ENCODE data around the gene PPP1R37. TPM values are rescaled to one million over a fixed set of nuclear protein-coding genes. Genes with fewer than 3 reads are reported as not detected.
A peak's percentile ranks its signal among the peaks of the same experiment; 100 is the strongest.

The PPP1R37 gene
- total and polyA plus RNA-seq, 2 of the 13 experiments (the other 11 are each of a cell fraction or from before 2014, with no cell fraction given), result 9.0 to 14.3 TPM

DNA sequence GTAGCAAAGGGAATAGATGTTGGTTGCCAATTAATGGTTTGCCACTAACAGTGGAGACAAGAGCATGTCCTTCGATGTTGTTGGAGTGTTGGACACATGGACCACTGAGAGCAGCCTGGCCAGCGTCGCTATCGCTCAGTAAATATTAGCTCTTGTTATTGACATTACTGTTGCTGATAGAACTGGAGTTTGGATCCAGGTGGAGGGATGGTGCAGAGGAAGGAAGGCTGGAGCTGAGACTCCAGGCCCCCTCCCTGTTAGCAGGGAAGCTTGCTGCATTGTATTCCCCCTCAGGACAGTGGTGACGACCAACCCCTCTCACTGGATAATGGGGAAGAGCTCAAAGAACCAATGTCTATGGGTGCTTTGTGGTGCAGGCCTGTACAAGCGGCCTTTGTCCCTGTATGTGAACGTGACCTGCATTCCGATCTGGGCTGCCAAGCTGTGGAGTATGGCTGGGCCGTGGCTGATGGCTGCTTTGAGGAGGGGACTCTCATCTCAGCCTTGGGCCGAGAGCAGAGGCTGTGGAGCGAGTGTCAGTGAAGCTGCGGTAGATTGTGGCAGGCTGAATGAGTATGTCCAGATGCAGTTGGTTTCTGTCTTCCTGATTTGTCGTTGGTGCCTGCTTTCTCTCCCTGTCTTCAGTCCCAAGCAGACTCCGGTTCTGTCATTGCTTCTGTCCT is 47.2 kb upstream of the PPP1R37 start (continued):
- TF ChIP-seq ZNF605 (CRISPR knock-in tag; IDR thresholded peaks at IDR 0.05), result peak; percentile 73; the same call in 1 of the 2 replicates
- TF ChIP-seq NR3C1 (CRISPR knock-in tag; IDR thresholded peaks at IDR 0.05), result no peak
- no peak for TF ChIP-seq CSRNP2 (CRISPR knock-in tag; conservative IDR thresholded peaks at IDR 0.05; ENCODE audit: low read depth)
- TF ChIP-seq MTF2 (CRISPR knock-in tag; IDR thresholded peaks at IDR 0.05; ENCODE audit: borderline replicate concordance), result 0 out of 2 replicates have a peak, but pooled peaks have one; percentile 47
- TF ChIP-seq, protein P1, sequence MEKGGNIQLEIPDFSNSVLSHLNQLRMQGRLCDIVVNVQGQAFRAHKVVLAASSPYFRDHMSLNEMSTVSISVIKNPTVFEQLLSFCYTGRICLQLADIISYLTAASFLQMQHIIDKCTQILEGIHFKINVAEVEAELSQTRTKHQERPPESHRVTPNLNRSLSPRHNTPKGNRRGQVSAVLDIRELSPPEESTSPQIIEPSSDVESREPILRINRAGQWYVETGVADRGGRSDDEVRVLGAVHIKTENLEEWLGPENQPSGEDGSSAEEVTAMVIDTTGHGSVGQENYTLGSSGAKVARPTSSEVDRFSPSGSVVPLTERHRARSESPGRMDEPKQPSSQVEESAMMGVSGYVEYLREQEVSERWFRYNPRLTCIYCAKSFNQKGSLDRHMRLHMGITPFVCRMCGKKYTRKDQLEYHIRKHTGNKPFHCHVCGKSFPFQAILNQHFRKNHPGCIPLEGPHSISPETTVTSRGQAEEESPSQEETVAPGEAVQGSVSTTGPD (CRISPR knock-in tag; IDR thresholded peaks at IDR 0.05), result 0 out of 2 replicates have a peak, but pooled peaks have one; percentile 15
- TF ChIP-seq ZNF501 (CRISPR knock-in tag; IDR thresholded peaks at IDR 0.05), result peak; percentile 22; the same call in 1 of the 2 replicates
- no peak for TF ChIP-seq SETDB1 (CRISPR knock-in tag; IDR thresholded peaks at IDR 0.05; ENCODE audit: borderline replicate concordance)
- TF ChIP-seq, protein P2, sequence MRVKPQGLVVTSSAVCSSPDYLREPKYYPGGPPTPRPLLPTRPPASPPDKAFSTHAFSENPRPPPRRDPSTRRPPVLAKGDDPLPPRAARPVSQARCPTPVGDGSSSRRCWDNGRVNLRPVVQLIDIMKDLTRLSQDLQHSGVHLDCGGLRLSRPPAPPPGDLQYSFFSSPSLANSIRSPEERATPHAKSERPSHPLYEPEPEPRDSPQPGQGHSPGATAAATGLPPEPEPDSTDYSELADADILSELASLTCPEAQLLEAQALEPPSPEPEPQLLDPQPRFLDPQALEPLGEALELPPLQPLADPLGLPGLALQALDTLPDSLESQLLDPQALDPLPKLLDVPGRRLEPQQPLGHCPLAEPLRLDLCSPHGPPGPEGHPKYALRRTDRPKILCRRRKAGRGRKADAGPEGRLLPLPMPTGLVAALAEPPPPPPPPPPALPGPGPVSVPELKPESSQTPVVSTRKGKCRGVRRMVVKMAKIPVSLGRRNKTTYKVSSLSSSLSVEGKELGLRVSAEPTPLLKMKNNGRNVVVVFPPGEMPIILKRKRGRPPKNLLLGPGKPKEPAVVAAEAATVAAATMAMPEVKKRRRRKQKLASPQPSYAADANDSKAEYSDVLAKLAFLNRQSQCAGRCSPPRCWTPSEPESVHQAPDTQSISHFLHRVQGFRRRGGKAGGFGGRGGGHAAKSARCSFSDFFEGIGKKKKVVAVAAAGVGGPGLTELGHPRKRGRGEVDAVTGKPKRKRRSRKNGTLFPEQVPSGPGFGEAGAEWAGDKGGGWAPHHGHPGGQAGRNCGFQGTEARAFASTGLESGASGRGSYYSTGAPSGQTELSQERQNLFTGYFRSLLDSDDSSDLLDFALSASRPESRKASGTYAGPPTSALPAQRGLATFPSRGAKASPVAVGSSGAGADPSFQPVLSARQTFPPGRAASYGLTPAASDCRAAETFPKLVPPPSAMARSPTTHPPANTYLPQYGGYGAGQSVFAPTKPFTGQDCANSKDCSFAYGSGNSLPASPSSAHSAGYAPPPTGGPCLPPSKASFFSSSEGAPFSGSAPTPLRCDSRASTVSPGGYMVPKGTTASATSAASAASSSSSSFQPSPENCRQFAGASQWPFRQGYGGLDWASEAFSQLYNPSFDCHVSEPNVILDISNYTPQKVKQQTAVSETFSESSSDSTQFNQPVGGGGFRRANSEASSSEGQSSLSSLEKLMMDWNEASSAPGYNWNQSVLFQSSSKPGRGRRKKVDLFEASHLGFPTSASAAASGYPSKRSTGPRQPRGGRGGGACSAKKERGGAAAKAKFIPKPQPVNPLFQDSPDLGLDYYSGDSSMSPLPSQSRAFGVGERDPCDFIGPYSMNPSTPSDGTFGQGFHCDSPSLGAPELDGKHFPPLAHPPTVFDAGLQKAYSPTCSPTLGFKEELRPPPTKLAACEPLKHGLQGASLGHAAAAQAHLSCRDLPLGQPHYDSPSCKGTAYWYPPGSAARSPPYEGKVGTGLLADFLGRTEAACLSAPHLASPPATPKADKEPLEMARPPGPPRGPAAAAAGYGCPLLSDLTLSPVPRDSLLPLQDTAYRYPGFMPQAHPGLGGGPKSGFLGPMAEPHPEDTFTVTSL (CRISPR knock-in tag; IDR thresholded peaks at IDR 0.05; ENCODE audit: borderline replicate concordance), result 0 out of 2 replicates have a peak, but pooled peaks have one; percentile 71
- TF ChIP-seq ZBTB2 (CRISPR knock-in tag; IDR thresholded peaks at IDR 0.05; ENCODE audit: low read depth), result 0 out of 2 replicates have a peak, but pooled peaks have one; percentile 32
- TF ChIP-seq, protein P3, sequence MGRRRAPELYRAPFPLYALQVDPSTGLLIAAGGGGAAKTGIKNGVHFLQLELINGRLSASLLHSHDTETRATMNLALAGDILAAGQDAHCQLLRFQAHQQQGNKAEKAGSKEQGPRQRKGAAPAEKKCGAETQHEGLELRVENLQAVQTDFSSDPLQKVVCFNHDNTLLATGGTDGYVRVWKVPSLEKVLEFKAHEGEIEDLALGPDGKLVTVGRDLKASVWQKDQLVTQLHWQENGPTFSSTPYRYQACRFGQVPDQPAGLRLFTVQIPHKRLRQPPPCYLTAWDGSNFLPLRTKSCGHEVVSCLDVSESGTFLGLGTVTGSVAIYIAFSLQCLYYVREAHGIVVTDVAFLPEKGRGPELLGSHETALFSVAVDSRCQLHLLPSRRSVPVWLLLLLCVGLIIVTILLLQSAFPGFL (CRISPR knock-in tag; IDR thresholded peaks at IDR 0.05), result no peak
- peak; percentile 88 for TF ChIP-seq HDAC1 (CRISPR knock-in tag; IDR thresholded peaks at IDR 0.05)
- no peak for TF ChIP-seq ZIK1 (CRISPR knock-in tag; IDR thresholded peaks at IDR 0.05; ENCODE audit: borderline replicate concordance, low read depth)
- TF ChIP-seq ZNF639 (CRISPR knock-in tag; conservative IDR thresholded peaks at IDR 0.05), result peak; percentile 63; the same call in 1 of the 2 replicates
- no peak for TF ChIP-seq FLYWCH1 (CRISPR knock-in tag; IDR thresholded peaks at IDR 0.05)
- TF ChIP-seq KLF9 (CRISPR knock-in tag; IDR thresholded peaks at IDR 0.05; ENCODE audit: low read depth), result no peak; the same call in 1 of the 2 replicates
- no peak for TF ChIP-seq XBP1 (CRISPR knock-in tag; IDR thresholded peaks at IDR 0.05)

Data from HepG2 (cell line).